Heart left ventricle (tissue), 16 donors: Measurements from ENCODE around the gene SSBP2. TPM values are rescaled to one million over a fixed set of nuclear protein-coding genes. Genes with fewer than 3 reads are reported as not detected.

ENCODE experiments used
- ATAC-seq, 4 donors: fragments of 200-7000 bp; cut with Tn5 transposase; one replicate each; pipeline ENCODE4 v1.9.1; 2020 to 2022; ENCODE audit warnings: moderate library complexity in 4 of 4, mild to moderate bottlenecking in 3 of 4, moderate number of reproducible peaks in 1 of 4
- DNase-seq, 5 donors: peaks; one replicate each; pipeline ENCODE4 v3.0.0-alpha.2; 2020
- H3K27ac ChIP-seq, 12 donors: fragments of 200-600 bp; sonication (generic) in 4 of 12; one replicate each; pipeline versions ENCODE4 v1.5.0 to v1.8.0; 2016 to 2022; ENCODE audit warnings: mild to moderate bottlenecking in 2 of 12
- H3K27me3 ChIP-seq, 9 donors: fragments of 200-600 bp; sonication (generic) in 2 of 9; one replicate each; pipeline versions ENCODE4 v1.5.1 to v1.8.0; 2016 to 2022; ENCODE audit warnings: mild to moderate bottlenecking in 3 of 9
- H3K36me3 ChIP-seq, 9 donors: fragments of 200-600 bp; sonication (generic) in 2 of 9; one replicate each; pipeline versions ENCODE4 v1.5.0 to v1.8.0; 2018 to 2022; ENCODE audit warnings: mild to moderate bottlenecking in 2 of 9
- H3K4me1 ChIP-seq, 12 donors: fragments of 200-600 bp; sonication (generic) in 4 of 12; one replicate each; pipeline versions ENCODE4 v1.5.0 to v1.8.0; 2016 to 2022; ENCODE audit warnings: mild to moderate bottlenecking in 3 of 12
- H3K4me3 ChIP-seq, 12 donors: fragments of 200-600 bp; sonication (generic) in 4 of 12; one replicate each; pipeline versions ENCODE4 v1.5.0 to v1.8.0; 2017 to 2022; ENCODE audit warnings: mild to moderate bottlenecking in 9 of 12, moderate library complexity in 4 of 12
- H3K9me3 ChIP-seq, 12 donors: fragments of 200-600 bp; sonication (generic) in 4 of 12; one replicate each; pipeline versions ENCODE4 v1.5.0 to v1.8.0; 2016 to 2022; ENCODE audit warnings: mild to moderate bottlenecking in 1 of 12
- CTCF ChIP-seq, 12 donors: fragments of 200-600 bp; sonication (generic) in 4 of 12; IDR thresholded peaks; one replicate each; pipeline versions ENCODE4 v1.5.0 to v1.8.0; 2018 to 2022; ENCODE audit warnings: antibody characterized with exemption in 12 of 12, mild to moderate bottlenecking in 5 of 12
- POLR2A ChIP-seq, 2 donors: fragments of 450-650 bp; IDR thresholded peaks; one replicate each; pipeline ENCODE4 v1.6.1; 2017; ENCODE audit warnings: antibody characterized with exemption in 2 of 2, mild to moderate bottlenecking in 2 of 2, moderate library complexity in 2 of 2
- WGBS, 4 donors: extraction: QIAGEN DNeasy Blood & Tissue Kit in 2 of 4; methylation state at CpG; one replicate each; pipeline versions ENCODE4 v1.1.5 to v1.1.7; 2013 to 2018; 5-methylcytosine and 5-hydroxymethylcytosine counted together
- intact Hi-C, 10 donors: fragments of 100-400 bp; cut with DNase I; formaldehyde crosslinking; loops; one replicate each; pipeline versions ENCODE4 v1.11.1 to v1.14.2; 2022
- polyA plus RNA-seq, 2 donors: library from polyadenylated mRNA; stranded (reverse); fragments of 200-250 nt; gene quantifications; one replicate each; pipeline ENCODE4 v1.2.3, GENCODE V29; 2013
- total RNA-seq, 9 donors: library from RNA; depleted of rRNA in 2 of 9; stranded (reverse); fragments of >200 nt in 2 of 9; fragmentation: NEBNext Ultra II Directional in 3 of 9; extraction: Animal tissue kit (Norgen Biotek cat#: 25700) in 3 of 9; gene quantifications; one replicate each; pipeline versions ENCODE4 v1.1.0 to v1.2.4, GENCODE V29; 2016 to 2023
- donor health status: ischemic (EF 13 %, LVEDD 7.1; RV severe dilation, severe dysfunction).
- donor health status: healthy with polysubstance abuse.
- donor health status: DM: no; HTN: yes; CAD: no.
- donor health status: DM: no; HTN: no; CAD: no.
- donor health status: ischemic (EF 25% LVEDD 6.9; RV normal size, moderate dysfunction).
- donor health status: ischemic (EF 25% LVEDD 5.7; RV mildly dilated, moderate dysfunction).
- donor health status: healthy.
- donor health status: DM: yes; HTN: yes; CAD: no.
- donor health status: ischemic (EF 35%, LVEDD 5.7; RV mildly dilated, moderate dysfunction).
- donor health status: nonischemic (EF 11% LVEDD 7.7; RV severe dilation, severe dysfunction).
- donor health status: DM: yes; HTN: yes; CAD: no.
- donor health status: PGD.
- donor health status: ischemic (EF 29% LVEDD 5.4; RV normal size, mild dysfunction).
- donor health status: nonischemic (EF 23%, LVEDD 6.1; RV moderate dilation, normal function).

Gene SSBP2
- total and polyA plus RNA-seq, 11 donors: 25.6 to 98.1 (median 50.7) TPM

- H3K4me1 ChIP-seq: peaks cover 0 to 44% (median 28%) of the 10 kb centered on the region in 12 donors
- H3K36me3 ChIP-seq: no peaks in the 10 kb centered on the region
- WGBS, 4 donors: 79 to 84% (median 81%) methylated on average over 3 of the region's 3 CpGs
- H3K27ac ChIP-seq: no peak overlapping the region
- ATAC-seq (no peak), DNase-seq (no peak)
- TF ChIP-seq POLR2A (IDR thresholded peaks at IDR 0.05) (no peak), CTCF (IDR thresholded peaks at IDR 0.05) (no peak)
- intact Hi-C loops: loop anchor here in 1 of 10 donors (10.0 kb wide), 1 partner anchor 382 kb away; no protein-coding TSS in a partner anchor
- no peaks in the 10 kb centered on the region for H3K27me3 ChIP-seq
- no peaks in the 10 kb centered on the region for H3K9me3 ChIP-seq
- no peak overlapping the region for H3K4me3 ChIP-seq
These were observed 31.9 kb upstream of the SSBP2 start for GRCh38 chr5:81782811-81783210.

GRCh38 chr5:81779916-81780266, 29.0 kb upstream of the SSBP2 start:
- WGBS, 4 donors: 77 to 91% (median 84%) methylated on average over 4 of the region's 4 CpGs
- peak in 1 of 4 donors; percentile 30 for ATAC-seq

GRCh38 chr5:81779125-81779915, 28.4 kb upstream of the SSBP2 start:
- Histone ChIP-seq H3K4me1 (peaks cover 0 to 26% (median 16%) of the 10 kb centered on the region in 12 donors), H3K27me3 (no peaks in the 10 kb centered on the region)

More at GRCh38 chr5:81779916-81780266, 29.0 kb upstream of the SSBP2 start:
- no peaks in the 10 kb centered on the region for H3K9me3 ChIP-seq
- H3K27ac ChIP-seq: peak overlapping the region in 11 of 12 donors; percentile 43 to 88 (median 72)
- H3K4me1 ChIP-seq: peaks cover 0 to 26% (median 16%) of the 10 kb centered on the region in 12 donors
- H3K27me3 ChIP-seq: no peaks in the 10 kb centered on the region
- H3K36me3 ChIP-seq: no peaks in the 10 kb centered on the region
- H3K4me3 ChIP-seq: no peak overlapping the region
- intact Hi-C loops: loop anchor here in 3 of 10 donors (2.0 to 10.0 kb wide), 2 partner anchors 25 to 385 kb away; no protein-coding TSS in a partner anchor
- TF ChIP-seq POLR2A (IDR thresholded peaks at IDR 0.05) (no peak), CTCF (IDR thresholded peaks at IDR 0.05) (no peak)
- no peak for DNase-seq

More at GRCh38 chr5:81779125-81779915, 28.4 kb upstream of the SSBP2 start:
- DNase-seq (peak; percentile 58 to 81 (median 60)), ATAC-seq (peak; percentile 68 to 88 (median 75))
- no peaks in the 10 kb centered on the region for H3K36me3 ChIP-seq
- H3K4me3 ChIP-seq: peak overlapping the region in 10 of 12 donors; percentile 2 to 47 (median 31)
- 17 to 31% (median 24%) methylated on average over 5 of the region's 5 CpGs for WGBS, 4 donors
- intact Hi-C loops: loop anchor here in 1 of 10 donors (2.0 kb wide), 1 partner anchor 25 kb away; no protein-coding TSS in a partner anchor
- H3K27ac ChIP-seq: peak overlapping the region; percentile 43 to 88 (median 71)
- TF ChIP-seq CTCF (IDR thresholded peaks at IDR 0.05): no peak
- no peak for TF ChIP-seq POLR2A (IDR thresholded peaks at IDR 0.05)
- H3K9me3 ChIP-seq: no peaks in the 10 kb centered on the region
